NCI-H1694 (cell line): ENCODE measurements around the gene NTPCR.

ENCODE experiments used
- DNase-seq: peaks from one replicate; lab custom pipeline; 2025; lab: John Stamatoyannopoulos, UW

NTPCR gene

DNA sequence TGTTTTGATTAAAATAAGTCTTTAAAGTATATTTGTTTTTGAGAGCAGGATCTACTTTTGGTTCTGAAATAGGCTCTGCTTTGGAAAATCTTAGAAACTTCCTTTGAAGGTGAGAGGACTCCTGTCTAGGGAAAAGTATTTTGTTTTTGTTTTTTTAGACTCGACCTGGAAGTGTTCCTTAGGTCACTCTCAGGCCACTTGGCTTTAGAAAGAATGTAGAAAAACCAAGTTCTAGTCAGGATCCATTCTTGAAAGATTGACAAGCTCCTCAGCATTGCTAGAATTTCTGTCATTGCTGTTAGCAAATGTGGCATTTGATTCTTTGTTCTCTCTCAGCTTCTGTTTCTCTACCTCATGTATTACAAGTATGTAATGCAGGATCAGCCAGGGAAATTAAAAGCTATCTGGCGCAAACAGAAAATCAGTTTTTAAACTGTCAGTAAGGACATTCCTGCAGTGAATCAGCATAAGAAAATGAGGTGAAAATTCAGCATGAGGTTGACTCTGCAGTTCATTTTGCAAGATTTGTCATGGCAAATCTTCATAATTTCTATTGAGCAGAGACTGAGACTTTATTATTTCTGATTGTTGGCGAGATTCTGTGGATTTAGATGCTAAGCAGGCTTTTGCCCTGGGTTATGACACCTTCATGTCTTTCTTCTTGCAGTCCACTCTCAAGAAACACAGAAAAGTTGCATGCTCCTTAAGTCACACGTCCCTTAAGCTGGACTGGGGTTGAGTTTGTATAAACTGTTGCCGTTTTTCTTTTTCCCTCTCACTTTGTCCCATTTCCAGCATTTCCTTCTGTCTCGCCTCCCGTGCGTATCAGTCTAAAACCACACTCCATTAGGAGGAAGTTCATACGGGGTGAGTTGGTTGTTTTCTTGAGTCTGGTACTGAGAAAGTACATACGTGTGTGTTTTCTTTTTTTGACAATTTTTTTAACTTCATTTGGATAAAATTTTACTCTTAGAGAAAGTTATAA, 12.6 kb downstream of the NTPCR start:
- DNase-seq: no peak

DNA sequence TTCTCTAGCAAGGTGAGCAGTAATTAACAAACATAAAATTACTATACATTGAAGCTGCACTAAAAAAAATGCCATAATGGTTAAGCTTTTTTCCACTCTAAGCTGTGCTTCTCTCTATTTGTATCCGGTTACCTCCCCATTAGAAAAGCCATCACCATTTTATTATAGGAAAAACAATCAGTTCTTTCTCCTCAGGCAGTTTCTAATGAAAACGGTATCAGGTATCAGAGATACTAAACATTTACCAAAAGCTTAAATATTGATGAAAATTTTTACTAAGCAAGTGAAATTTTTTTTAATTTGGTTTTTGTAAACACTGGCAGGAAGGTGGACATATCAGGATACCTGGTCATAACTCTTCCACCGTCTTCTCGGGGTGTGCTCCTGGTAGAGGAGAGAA, 14.2 kb downstream of the NTPCR start:
- no peak for DNase-seq

DNA sequence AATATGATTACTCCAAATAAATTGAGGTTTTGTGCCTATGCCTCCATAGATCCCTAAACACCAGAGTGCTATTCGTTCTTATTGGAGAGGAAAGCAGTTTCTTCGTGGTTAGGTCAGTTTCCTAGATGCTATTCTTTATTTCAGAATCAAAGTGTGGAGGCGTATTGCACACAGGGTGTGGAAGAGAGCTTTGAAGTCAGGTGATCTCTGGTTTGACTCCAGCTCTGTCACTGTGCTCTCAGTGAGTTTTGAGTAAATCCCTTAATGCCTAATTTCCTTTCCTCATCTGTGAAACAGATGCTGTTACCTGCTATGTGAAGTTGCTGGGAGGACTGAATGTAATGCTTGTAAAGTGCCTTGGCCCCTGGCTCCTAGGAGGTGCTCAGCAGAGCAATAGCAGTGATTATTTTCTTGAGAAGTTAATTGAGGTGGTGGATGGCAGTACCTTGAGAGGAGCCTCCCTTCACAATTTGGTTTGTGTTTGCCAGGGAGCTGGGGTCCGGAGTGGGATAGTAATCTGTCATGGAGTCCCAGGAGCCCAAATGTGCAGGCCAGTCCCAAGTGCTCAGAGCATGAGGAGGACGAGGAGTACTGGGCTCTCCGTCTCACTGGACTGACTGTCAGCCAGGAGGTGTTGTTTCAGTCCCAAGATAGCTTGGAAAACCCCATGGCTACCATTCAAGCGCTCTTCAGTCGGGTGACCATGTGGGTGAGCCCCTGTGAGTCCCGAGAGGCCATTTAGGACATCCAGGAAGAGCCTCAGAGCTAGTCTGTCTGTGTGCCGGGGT, 14.9 kb downstream of the NTPCR start:
- DNase-seq: no peak

DNA sequence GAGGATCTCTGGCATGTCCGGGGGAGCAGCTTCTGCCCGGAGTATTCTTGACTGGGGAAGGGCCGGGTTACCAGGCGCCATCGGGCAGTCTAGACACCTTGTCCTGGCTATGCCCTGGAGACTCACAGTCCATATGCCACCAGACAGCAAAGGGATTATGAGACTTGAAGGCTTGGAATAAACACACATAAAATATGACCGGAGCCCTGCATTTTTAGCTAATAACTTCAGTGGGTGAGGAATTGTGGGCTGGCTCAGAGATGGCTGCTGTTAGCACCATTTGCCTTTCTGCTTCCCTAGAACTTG, 15.5 kb downstream of the NTPCR start:
- DNase-seq: no peak

DNA sequence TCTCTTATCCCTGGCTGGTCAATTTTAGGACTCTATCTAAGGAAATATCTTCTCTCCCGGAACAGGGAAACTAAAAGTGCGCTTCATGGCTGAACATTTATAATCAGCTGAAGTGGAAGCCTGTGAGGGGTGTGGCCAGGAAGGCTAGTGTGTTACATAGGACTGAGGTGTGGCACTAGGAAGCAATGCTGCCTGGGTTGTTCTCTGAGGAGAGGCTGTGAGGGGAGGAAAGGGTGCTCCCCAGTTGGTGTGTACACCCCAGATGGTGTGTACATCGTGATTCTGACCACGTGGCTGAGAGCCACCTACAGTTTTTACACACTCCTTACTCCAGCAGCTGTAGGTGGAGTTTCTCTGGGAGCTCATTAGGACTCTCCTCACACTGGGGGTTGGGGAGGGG, 16.3 kb downstream of the NTPCR start:
- DNase-seq: no peak

DNA sequence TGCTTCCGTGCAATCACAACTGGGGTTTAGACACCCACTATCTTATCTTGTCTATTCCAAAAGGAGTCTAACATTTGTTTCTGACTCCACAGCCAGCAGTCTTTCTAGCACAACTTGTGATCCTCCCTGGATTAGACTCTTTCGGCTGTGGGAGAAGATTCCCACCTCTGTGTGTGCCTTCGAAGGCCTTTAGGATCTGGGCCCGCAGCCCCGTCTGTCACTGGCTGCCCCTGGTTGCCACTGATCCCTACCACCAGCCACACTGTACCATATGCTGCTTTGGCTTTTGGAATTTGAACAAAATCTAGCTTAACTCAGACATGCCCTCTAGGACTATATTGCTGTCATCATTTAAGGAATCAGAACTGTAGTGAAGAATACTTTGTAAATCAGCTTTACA, 18.0 kb downstream of the NTPCR start:
- DNase-seq: no peak

DNA sequence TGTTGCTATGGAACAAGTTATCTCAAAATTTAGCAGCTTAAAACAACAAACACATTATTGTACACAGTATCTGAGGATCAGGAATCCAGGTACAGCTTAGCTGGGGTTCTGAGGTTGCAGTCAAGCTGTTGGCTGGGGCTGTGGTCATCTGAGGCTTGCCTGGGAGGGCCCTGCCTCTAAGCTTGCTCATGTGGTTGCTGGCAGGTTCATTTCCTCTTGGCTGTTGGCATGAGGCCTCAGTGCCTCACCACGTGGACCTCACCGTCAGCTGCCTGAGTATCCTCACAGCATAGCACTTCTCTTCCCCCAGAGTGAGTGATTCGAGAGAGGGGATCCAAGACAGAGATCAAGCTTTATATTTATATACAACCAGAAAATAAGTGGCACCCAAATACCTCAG, 18.6 kb downstream of the NTPCR start:
- DNase-seq: no peak

DNA sequence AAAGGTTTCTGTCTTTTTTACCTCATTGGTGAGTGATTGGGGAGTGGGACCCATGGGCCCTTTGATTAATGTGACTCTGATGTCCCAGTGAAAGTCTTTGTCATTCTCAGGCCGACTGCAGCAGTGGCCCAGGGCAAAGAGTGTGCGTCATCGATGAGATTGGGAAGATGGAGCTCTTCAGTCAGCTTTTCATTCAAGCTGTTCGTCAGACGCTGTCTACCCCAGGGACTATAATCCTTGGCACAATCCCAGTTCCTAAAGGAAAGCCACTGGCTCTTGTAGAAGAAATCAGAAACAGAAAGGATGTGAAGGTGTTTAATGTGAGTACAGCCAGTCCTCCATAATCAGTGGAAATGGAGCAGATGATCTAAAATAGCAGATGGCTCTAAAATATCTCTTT, 19.4 kb downstream of the NTPCR start:
- DNase-seq: no peak

DNA sequence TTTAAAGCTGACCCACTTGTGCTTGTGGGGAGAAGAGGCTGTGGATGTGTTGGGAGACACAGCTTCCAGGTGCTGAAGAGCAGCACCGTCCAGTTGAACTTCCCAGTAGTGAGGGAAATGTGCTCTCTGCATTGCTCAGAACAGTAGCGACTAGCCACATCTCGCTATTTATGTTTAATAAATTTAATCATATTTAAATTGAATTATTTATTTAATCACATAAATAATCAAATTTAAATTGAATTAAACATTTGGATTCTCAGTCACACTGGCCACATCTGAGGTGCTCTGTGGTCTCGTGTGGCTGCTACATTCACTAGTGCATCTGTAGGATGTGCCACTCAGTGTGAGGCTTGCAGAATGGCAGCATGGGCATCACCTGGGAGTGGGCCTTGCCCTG, 20.1 kb downstream of the NTPCR start:
- DNase-seq: no peak

DNA sequence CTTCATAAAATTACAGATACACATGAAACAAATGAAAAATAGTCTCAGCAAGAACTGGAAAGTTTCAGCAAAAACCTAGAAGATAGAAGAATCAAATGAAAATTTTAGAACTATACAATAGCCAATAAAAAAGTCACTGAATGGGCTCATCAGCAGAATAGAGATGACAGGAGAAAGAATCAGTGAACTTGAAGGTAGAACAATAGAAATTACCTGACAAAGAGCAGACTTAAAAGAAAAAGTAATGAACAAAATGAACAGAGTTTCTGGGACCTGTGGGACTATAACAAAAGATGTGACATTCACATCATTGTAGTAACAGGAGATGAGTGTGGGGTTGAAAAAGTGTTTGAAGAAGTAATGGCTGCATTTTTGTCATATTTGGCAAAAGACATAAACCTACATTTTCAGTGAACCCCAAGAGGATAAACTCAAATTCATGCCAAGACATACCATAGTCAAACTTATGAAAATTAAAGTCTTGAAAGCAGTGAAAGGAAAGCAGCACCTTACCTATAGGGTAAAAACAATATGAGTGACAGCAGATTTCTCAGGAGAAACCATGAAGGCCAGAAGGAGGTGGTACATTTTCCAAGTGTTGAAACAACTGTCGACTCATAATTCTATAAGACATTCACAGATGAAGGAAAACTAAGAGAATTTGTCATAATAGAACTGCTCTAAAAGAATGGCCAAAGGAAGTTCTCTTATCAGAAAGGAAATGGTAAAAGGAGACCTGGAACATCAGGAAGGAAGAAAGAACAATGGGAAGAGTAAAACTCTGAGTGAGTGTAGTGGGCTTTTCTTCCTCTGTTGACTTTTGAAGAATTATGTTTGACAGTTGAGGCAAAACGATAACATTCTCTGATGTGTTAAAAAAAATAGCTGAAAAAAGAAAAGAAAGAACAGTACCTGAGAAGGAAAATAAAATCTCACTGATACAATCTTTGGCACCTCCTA, 23.5 kb downstream of the NTPCR start:
- DNase-seq: no peak

DNA sequence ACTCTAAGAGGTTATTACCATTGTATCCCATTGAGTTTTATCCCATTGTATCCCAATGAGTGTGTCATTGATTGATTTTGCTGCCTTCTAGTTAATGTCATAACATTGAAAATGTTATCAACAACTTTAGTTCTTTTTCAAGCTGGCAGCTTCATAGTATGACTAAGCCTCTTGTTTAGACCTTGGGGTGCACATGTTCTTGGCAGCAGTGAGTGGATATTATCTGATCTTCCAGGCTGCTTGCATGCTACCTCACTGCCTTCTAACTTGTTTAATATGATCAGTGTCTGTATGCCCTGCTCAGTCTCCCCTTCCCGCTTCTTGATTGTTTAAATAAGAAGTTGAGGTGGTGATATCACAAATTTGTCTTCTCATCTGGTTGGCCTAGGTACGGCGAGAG, 24.6 kb downstream of the NTPCR start:
- DNase-seq: no peak

DNA sequence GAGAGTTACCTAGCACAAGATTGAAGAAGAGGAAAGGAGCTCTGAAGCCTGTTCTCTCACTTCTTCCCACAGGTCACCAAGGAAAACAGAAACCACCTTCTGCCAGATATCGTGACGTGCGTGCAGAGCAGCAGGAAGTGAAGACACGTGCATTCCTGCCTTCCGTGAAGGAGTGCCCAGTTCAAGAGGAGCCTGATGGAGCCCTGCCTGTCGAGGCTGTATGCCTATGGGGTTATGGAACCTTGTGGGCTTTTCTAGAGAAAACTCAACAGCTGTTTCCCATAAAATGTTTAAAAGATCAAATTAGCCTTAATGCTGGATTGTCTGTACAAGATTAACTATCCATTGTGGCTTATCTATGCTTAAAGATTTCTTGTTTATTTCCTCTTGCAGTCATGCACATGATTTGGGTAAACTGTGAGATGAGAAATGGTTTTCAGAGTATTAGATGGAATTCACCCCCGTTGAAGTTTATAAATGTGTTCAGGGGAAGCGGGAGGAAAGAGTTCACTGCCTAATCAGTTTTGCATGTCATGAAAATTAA, 27.8 kb downstream of the NTPCR start:
- DNase-seq: no peak

DNA sequence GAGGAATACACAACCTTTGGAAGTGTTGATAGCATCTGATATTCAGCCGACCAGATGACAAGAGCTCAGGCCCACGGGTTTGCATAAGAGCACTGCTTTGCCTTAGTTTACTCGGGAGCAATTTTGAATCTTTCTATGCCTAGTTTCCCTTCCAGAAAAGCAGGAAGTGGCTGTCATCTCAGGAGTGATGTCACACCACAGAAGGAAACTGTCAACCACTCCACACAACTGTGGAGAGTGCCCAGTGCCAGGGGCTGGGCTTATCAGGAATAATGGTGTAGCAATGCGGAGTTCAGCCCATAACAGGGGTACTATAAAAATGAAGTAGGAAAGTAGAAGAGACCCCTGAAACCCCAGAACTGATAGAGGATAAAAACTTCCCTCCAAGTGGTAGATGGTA, 28.4 kb downstream of the NTPCR start:
- no peak for DNase-seq

DNA sequence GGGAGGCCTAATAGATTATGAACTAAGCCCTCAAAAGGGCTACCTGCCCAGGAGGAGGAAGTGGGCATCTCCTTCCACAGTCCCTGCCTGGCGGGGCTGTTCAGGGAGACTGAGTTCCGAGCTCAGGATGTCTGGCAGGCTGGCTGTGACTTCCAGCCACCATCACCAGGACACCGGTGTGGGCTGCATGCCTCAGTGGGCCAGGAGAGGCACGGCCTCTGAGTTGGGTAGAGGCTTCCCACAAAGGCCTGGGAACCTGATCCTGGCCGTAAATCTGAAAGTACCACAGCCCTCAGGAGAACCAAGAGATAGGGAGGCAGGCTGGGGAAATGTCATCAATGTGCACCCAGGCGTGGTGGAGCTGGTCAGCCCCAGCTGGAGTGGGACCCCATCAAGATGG, 29.1 kb downstream of the NTPCR start:
- DNase-seq: no peak

DNA sequence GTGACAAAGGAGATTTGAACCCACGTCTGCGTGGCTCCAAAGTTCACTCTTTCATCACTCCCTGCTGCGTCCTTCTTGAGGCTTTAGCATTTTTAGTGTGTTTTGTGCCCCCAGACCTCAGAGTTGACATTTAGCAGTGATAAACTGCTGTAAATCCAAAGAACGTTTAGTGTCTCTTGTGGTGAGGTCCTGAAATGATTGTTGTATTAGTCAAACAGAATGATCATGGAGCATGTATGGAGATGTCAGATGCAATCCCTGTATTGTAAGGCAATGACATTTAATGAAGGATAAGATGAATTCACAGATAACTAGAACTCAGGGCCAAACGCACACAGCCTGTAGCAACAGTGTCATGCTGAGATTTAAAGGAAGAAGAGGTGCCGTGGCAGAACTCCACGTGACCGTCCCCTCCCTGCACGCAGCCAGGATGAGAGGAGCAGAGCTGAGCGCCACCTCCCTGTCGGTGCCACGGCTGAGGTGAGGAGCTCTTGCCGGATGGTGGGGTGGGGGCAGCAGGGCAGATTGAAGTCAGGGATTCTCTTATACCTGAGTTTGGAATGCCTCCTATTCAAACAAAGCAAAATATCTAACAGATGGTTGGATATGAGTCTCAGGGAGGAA, 30.1 kb downstream of the NTPCR start:
- DNase-seq: no peak

DNA sequence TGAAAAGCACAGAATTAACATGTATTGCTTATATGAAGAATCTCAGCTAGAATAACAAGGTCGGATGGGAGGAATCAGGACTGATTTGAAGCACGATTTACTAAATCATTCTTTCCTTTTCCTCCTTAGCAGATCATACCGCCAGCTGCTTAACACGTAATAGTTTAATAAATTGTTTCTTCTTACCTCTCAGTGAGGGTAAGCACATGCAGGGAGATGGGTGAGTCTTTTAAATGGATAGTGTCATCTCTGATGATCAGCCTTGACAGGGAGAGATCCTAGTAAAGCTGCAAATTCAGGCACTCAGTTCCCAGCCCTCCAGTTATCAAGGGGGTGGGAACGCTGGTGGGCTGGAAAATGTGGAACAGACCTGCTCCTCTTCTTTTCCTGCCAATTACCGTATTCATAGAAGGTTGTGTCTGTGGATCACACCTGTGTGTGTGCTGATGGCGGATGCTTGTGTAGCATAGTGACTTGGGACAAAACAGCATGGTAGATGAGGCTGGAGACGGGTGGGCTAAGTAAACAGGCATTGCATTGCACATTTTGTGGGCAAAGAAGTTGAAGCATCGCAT, 30.7 kb downstream of the NTPCR start:
- DNase-seq: no peak

DNA sequence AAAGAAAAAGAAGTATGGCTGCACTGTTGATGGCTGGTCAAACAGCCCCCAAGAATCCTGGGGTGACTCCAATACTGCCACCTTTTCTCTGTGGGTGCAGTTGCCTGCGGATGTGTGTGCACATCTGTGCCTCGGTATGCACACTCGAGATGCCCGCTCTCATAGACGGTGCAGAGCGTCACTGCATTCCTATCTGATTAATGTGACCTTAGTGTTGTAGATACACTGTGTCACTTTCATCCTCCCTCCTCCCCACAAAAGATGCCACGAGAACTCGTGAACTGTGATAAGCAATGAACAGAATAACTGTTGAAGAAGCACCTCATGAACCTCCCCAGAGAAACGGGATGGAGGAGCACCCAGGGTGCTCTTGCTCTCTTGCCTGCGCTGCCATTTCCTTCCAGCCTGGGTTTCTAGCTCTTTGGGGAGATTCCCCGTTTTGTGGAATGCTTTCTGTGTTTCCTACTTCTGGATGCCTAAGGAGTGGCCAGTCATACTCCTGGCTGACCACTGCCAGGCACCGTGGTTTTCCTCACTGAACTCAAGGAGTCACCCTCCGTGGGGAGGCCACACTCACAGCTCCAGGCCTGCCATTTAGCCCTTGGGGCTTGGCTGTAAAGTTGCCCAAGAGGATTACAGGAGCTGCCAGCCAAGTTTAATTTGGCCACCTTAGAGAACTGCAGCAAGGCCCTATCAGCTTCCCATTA, 32.0 kb downstream of the NTPCR start:
- no peak for DNase-seq

DNA sequence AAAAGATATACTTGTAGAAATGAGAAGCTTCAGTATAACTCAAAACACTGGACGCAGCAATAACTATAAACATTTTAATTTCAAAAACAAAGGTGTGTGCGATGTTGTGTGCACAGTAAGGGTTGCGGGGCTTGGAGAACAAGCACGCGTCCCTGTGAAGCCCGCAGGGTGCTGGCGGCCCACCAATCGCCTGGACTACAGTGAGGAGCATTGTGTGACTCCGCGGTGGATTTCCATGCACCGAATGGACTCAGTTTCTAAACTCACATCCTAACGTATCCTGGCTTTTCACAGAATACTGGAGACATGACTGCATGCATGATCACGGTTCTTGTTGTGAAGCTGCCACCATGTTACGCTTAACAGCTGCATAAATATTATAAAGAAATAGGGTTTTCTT, 33.0 kb downstream of the NTPCR start:
- no peak for DNase-seq

DNA sequence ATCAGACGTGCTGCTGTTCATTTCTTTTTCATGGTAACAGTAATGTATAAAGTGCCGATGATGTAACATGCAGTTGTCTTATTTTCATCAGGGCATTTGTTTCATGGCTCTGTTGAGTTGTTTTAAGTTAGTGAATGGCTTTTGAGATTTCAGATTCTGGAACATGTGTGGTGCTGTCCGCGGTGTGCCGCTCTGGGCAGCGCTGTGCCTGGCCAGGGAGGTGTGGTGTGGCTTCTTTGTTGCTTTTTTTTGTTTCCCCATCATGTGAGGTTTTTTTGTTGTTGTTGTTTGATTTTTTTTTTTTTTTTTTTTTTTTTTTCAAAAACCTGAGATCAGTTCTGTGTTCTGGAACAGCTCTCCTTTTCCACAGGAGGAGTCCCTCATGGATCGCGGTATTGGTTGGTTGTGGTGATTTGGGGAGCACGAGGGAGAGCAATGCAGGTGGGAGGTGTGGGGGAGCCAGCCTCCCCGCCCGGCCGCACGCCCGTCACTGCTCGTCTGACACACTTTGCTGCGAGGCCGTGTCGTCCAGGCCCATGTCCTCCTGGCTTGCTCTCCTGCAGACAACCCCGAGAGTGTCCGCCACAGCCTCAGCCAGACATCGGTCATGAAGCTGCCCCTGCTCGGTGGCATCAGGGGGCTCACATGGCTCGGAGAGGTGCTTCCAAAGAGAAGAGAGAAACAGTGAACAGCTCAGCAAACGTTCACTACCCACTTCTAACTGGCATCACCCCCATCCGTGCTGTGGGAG, 33.6 kb downstream of the NTPCR start:
- DNase-seq: no peak
